NCI-H187 (cell line): Measurements from ENCODE around the gene TMED9.
"Not testable (repeated sequence)": the region's sequence is repeated elsewhere in the genome, so short reads cannot be mapped to it uniquely, and the experiment has no call there.

Experiments
- DNase-seq, 2 experiments: peaks; one replicate each; lab custom pipeline; 2025; lab: John Stamatoyannopoulos, UW

Gene TMED9

GRCh38 chr5:177606071-177607051 is 14.4 kb downstream of the TMED9 start:
- no peak for DNase-seq

- DNase-seq, result no peak
These were observed 15.1 kb downstream of the TMED9 start for GRCh38 chr5:177607115-177607451.

- DNase-seq, result peak; percentile 31 to 42
These were observed 15.6 kb downstream of the TMED9 start for GRCh38 chr5:177607452-177608192.

- no peak for DNase-seq
These were observed 16.5 kb downstream of the TMED9 start for GRCh38 chr5:177608243-177609075.

GRCh38 chr5:177609076-177610059 is 17.4 kb downstream of the TMED9 start:
- no peak for DNase-seq

- no peak for DNase-seq
These were observed 18.2 kb downstream of the TMED9 start for GRCh38 chr5:177610131-177610769.

- no peak for DNase-seq
These were observed 18.9 kb downstream of the TMED9 start for GRCh38 chr5:177610770-177611445.

- DNase-seq, result no peak
These were observed 19.6 kb downstream of the TMED9 start for GRCh38 chr5:177611446-177612214.

GRCh38 chr5:177612215-177612673 is 20.2 kb downstream of the TMED9 start:
- no peak for DNase-seq

- no peak for DNase-seq
These were observed 28.6 kb downstream of the TMED9 start for GRCh38 chr5:177620560-177620959.

GRCh38 chr5:177624172-177624571 is 32.2 kb downstream of the TMED9 start:
- DNase-seq, result not testable (repeated sequence)

GRCh38 chr5:177630186-177630585 is 38.2 kb downstream of the TMED9 start:
- not testable (repeated sequence) for DNase-seq

- not testable (repeated sequence) for DNase-seq
These were observed 42.9 kb downstream of the TMED9 start for GRCh38 chr5:177634912-177635311.

GRCh38 chr5:177645462-177645861 is 53.5 kb downstream of the TMED9 start:
- DNase-seq, result not testable (repeated sequence)
